NB4 (cell line): ENCODE data around the gene HELB.
A peak's percentile ranks its signal among the peaks of the same experiment; 100 is the strongest.

Experiments used
- DNase-seq: peaks from one replicate; pipeline ENCODE4 v3.0.0; 2010; ENCODE audit warnings: low read depth
- H3K4me3 ChIP-seq: one replicate; pipeline ENCODE4 v1.5.1; 2011; ENCODE audit warnings: mild to moderate bottlenecking, low read depth, low read length, moderate library complexity
- MYC ChIP-seq: IDR thresholded peaks from 2 replicates; pipeline ENCODE4 v1.6.1; 2011; ENCODE audit warnings: low read depth, low read length
- POLR2A ChIP-seq: IDR thresholded peaks from 2 replicates; pipeline ENCODE4 v1.6.1; 2011; ENCODE audit warnings: mild to moderate bottlenecking; ENCODE audit not compliant: insufficient read length; ENCODE audit errors: extremely low read depth
- TF ChIP-seq, protein P1 (sequence below): IDR thresholded peaks from one replicate; pipeline ENCODE4 v1.5.1; 2012; ENCODE audit warnings: low read depth, low read length
- TF ChIP-seq, protein P2 (sequence below): IDR thresholded peaks from 2 replicates; pipeline ENCODE4 v1.6.1; 2011; ENCODE audit warnings: low read depth, low read length

HELB gene

DNA sequence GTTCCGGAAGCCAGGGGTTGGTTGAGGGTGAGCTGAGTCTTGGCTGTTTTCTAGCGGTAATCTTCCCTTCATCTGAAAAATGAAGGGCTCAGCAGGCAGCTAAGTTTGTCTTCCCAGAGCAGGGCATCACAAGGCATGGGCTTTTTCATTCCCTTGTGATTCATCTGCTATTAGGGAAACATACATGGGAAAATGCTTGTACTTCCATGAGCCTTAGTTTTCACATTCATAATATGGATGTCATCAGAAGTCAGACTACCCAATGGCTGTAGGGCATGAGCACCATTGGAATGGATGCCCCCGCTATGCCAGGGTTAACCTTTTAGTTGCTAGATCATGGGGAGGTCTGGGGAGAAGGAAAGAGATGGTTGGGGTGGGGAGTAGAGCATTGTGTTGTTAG lies 18.7 kb downstream of the HELB start:
- DNase-seq = no peak
- H3K4me3 ChIP-seq = no peak overlapping the region
- TF ChIP-seq, protein P1, sequence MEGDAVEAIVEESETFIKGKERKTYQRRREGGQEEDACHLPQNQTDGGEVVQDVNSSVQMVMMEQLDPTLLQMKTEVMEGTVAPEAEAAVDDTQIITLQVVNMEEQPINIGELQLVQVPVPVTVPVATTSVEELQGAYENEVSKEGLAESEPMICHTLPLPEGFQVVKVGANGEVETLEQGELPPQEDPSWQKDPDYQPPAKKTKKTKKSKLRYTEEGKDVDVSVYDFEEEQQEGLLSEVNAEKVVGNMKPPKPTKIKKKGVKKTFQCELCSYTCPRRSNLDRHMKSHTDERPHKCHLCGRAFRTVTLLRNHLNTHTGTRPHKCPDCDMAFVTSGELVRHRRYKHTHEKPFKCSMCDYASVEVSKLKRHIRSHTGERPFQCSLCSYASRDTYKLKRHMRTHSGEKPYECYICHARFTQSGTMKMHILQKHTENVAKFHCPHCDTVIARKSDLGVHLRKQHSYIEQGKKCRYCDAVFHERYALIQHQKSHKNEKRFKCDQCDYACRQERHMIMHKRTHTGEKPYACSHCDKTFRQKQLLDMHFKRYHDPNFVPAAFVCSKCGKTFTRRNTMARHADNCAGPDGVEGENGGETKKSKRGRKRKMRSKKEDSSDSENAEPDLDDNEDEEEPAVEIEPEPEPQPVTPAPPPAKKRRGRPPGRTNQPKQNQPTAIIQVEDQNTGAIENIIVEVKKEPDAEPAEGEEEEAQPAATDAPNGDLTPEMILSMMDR = no peak
- TF ChIP-seq, protein P2, sequence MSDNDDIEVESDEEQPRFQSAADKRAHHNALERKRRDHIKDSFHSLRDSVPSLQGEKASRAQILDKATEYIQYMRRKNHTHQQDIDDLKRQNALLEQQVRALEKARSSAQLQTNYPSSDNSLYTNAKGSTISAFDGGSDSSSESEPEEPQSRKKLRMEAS = no peak
- no peak for TF ChIP-seq POLR2A
- no peak for TF ChIP-seq MYC

- peak; percentile 33 for DNase-seq
- TF ChIP-seq, protein P1 = no peak
- TF ChIP-seq, protein P2 = no peak
- TF ChIP-seq POLR2A (no peak), MYC (no peak)
- no peak overlapping the region for H3K4me3 ChIP-seq
Measured at GRCh38 chr12:66321435-66321834, 19.1 kb downstream of the HELB start.

- H3K4me3 ChIP-seq = no peak overlapping the region
- DNase-seq = no peak
- TF ChIP-seq, protein P1 = no peak
- TF ChIP-seq, protein P2 = no peak
- no peak for TF ChIP-seq MYC
- no peak for TF ChIP-seq POLR2A
Measured at GRCh38 chr12:66323017-66323416, 20.7 kb downstream of the HELB start.

- no peak for TF ChIP-seq MYC
- TF ChIP-seq, protein P1 = no peak
- TF ChIP-seq, protein P2 = no peak
- TF ChIP-seq POLR2A = no peak
- no peak overlapping the region for H3K4me3 ChIP-seq
- DNase-seq = no peak
Measured at GRCh38 chr12:66329941-66330340, 27.6 kb downstream of the HELB start.

- no peak for DNase-seq
- TF ChIP-seq POLR2A (no peak), MYC (no peak)
- TF ChIP-seq, protein P1 = no peak
- TF ChIP-seq, protein P2 = no peak
- H3K4me3 ChIP-seq = no peak overlapping the region
Measured at GRCh38 chr12:66331016-66331415, 28.7 kb downstream of the HELB start.
